Mesenteric fat pad (tissue), 1 donor: ENCODE results near the gene APBA1. TPM values are rescaled to one million over a fixed set of nuclear protein-coding genes. Genes with fewer than 3 reads are reported as not detected.

ENCODE experiments used
- DNase-seq: peaks from one replicate; pipeline ENCODE4 v3.0.0-alpha.2; 2020; ENCODE audit warnings: low spot score
- total RNA-seq: library from RNA; stranded (reverse); fragmentation: NEBNext Ultra II Directional; extraction: Animal tissue kit (Norgen Biotek cat#: 25700); gene quantifications from one replicate; pipeline ENCODE4 v1.2.1, GENCODE V29; 2021
- donor health status: DM: yes; HTN: yes; CAD: no.

The APBA1 gene
- total RNA-seq, 1 donor from 2014 or later: 7.7 TPM

DNA sequence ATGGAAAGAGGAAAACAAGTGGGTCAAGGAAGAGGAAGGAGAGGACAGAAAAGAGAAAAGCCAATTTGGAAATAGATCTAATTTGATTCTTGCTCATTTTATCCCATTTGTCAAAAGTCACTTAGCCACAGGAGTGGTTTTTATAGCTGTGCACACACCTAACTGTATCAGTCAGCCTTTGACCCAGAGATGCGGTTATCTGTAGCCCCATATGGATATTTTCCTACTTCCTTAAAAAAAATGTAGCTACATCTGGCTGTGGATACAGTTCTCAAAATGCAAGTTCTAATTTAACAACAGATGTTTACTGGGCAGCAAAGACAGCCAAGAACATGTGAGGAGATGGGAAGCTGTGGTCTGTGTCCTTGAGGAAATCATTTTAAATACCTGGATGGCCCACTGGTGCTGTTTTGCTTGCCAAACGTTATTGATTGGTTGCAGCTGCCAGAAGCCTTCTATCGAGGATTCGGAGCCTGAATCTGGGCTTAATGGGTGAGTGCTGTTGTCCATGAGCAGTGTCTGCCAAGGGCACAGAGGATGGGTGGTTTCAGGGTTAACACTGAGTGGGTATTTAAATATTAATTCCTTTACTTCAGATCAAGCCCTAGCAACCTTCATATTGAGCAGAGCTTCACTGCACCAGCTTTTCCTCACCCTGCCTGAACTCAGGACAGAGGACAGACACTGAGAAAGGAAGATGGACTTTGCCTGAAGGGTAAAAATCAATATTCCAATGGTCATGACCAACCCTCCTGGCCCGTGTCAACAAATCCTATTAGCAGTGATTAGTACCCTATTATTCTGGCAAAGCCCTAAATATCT, 92.2 kb downstream of the APBA1 start:
- no peak for DNase-seq

DNA sequence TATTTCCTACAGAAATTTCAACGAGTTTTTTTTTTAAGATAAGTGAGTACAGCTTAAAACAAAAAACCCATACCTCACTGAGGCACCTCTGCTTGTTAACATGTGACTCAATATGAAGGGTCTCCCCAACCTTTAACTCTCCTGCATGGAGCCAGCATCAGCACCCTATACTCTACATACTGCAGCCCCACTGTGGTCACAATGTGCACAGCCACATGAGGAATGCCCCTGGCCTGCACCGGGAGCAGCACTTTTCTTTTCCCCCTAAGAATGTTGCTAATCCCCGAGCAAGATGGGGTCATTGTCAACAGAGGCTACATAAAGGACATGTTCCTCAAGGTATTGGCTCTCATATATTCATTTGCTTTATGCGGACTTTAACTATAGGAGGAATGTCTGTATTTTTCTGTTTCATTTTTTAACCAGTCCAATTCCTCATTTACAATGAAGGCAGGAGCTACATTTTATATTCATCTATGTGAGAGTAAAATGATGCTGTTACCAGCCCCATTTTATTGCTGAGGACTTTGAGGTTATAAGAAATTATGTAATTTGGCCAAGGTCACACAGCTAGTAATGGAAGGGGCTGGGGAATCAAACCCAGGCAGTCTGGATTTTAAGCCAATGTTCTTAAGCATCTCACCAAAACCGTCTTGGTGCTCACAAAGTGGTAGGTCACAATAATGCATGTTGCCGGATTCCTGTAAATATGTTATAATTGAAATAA, 93.0 kb downstream of the APBA1 start:
- DNase-seq: no peak

DNA sequence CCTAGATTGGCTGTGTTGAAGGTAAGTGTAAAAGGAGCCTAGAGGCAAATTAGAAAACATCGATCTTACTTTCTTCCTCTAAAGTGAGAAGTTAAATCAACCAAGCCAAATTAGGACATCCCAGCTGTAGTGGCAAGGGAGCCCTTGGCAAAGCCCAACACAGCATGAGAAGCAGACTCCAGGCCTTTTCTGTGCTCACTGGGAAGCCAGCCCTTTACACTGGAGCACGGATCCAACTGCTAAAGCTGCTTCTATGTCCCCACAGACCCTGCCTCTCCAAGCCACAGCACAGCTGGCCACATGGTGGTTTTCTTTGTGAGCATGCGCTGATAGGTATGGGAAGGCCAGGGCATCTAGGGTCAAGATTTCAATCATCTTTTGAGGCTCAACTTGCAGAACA, 94.1 kb downstream of the APBA1 start:
- DNase-seq: no peak

DNA sequence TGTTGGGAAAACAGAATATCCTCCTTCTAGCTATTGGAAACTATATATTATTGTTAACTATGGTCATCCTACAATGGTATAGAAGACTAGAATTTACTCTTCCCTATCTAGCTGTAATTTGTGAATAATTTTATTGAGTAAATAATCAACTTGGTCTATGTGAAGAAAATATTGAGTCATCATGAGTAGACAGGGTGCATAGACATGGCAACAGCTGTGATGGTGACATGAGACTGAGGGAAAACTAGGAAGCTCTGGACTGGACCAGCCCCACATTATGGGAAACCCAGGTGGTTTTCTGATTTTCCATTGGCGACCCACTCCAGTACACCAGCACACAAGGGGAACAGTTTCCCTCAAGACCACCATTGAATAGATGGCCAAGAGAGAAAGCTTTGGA, 95.0 kb downstream of the APBA1 start:
- DNase-seq: no peak

DNA sequence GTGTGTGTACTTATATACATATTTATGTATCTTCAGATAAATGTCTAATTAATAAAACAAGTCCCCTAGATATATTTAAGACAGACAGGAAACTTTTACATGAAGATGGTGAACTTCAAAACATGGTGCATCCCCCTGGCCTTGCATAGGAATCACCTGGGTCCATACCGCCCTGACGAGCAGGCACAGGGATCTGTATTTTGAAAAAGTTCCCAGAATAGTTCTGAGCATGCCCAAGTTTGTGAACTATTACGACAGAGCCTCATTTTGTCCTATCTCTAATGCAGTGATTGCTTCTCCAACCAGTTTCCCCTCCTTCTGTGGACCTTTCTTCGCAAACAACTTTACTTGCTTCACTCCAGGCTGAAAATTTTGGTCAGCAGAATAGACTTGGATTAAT, 98.1 kb downstream of the APBA1 start:
- DNase-seq: no peak

DNA sequence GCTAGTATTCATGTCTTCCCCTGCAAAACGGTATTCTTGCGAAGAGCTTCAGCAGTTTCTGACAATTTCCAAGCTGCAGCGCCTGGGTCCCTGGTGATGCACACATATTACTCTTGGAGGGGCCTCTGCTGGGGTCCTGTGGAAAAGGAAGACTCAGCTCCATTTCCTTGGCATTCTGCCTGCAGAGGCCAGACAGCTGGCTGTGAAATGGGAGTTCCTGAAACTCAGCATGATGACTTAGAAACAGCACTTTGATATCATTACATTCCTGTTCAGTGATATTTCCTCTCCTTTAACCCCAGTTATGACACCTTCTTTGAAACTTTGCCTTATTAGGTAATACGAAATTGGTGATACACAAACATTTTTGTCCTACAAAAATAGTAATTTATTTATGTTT, 98.5 kb downstream of the APBA1 start:
- DNase-seq: no peak

DNA sequence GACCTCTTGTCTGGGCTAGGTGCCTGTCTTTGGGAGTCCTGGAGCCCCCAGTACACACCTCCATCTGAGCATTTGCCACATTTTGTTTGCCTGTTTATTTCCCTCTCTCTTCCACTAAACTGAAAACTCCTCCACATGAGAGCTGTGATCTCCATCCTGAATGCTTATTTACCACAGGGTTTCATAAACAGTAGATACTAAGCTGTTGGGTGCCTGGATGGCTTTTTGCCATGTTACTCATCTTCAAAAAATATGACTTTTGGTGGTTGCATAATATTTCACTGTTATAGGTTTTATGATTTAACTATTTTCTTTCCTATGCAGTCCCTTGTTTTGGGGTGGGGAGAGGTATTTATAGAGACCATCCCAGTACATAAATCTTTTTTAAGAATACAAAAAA, 99.6 kb downstream of the APBA1 start:
- DNase-seq: no peak

DNA sequence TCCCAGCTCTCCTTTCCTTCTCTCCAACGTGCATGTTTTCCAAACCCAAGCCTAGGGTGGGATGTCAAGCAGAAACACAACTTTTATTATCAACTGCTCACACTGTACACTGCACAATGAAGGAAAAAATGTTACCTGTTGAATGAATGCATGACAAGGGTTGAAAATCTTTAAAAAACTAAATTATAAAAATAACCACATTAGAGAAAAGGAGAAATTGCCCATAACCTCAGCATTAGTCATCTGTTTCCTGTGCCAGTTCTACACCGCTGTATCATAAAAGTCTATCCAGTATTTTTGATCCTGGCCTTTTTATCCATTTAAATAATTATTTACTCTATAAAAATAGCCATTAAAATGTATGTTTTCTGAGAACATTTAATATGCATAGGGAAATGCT, 101.1 kb downstream of the APBA1 start:
- no peak for DNase-seq

DNA sequence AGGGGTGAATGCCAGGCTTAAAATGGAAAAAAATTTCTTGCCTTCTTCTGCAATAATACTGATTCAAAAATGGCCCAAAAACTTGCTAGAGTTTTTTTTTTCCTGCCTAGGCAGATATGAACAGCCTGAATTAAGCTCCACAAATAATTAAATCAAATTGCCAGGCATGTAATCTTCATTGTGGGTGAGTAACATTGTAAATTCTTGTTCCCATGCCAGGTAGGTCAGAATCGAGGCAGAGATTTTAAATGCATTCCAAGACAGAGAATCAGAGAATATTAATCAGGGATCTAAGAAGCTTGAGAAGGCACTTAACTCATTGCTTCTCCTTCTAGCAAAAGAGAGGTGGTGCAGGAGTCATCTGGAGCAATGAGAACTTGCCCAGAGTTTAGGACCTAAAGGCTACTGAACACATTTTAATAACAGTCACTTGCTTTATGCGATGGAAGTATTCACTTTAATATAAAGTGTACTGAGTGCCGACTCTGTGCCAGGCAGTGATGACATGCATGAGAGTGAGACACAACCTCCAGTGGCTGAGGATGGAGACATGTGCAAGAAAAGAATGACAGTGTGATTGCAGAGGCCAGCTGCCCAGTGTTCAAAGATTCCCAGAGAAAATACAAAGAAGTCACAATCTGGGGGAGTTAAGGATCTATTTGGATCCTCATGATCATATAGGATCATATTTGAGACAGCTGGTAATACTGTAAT, 102.3 kb downstream of the APBA1 start:
- DNase-seq: no peak

DNA sequence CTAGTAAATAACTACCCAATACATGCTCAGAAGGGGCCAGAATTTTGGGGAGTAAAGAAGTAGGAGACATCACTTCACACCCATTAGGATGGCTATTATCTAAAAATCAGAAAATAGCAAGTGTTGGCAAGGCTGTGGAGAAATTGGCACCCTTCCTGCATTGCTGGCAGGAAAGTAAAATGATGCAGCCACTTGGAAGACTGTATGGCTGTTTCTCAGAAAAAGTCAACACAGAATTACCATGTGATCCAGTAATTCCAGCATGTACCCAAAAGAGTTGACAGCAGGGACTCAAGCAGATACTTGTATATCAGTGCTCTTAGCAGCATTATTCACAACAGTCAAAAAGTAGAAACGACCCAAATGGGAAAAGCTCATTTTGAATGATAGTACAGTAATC, 107.6 kb downstream of the APBA1 start:
- DNase-seq: no peak

DNA sequence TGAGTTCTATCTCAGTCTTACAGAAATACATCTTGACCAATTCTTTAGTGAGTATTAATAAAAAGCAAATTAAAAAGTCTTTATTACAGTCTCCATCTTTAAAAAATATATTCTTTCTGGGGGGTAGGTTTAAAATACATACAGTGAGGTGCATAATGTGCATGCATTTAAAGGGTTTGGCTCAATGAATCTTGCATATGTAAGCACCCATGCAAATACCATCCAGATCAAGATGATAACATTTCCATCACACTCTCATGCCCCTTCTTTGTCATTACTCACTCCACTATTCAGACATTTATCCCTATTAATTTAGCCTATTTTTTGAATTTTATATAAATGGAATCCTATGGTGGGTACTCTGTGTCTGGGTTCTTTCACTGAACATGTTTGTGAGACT, 113.0 kb downstream of the APBA1 start:
- no peak for DNase-seq

DNA sequence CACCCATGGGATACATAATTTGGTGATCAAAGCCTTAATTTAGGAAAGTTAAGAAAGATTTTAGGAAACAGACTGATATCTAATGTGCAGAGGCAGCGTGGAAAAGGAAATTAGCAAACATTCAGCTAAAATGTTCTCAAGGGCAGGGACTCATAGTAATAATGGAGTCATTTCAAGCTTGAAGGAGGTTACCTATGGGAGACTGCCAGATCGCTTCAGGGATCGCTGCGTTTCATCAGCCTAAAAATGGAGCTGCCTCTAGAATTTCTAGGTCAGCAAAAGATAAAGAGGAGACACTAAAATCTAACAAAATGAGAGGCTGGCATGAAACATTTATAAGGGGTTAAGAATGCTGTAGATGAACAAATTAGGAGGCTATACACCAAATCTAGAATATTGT, 115.5 kb downstream of the APBA1 start:
- DNase-seq: no peak

DNA sequence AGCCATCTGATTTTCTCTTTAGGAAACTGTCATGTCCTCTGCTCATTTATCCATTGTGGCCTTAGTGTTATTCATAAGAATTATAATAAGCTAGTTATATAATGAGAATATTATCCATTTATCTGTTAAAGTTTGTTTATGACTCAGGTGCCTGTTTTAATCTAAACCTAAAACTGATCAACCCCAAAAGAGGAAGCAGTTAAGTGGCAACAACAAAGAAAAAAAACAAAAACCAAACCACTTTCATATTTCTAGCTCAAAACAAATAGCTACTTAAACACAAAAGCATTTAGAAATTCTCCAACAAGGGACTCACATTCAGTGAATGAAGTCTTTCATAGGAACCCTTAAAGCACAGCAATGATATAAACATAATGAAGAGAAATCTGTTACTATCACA, 116.4 kb downstream of the APBA1 start:
- no peak for DNase-seq

DNA sequence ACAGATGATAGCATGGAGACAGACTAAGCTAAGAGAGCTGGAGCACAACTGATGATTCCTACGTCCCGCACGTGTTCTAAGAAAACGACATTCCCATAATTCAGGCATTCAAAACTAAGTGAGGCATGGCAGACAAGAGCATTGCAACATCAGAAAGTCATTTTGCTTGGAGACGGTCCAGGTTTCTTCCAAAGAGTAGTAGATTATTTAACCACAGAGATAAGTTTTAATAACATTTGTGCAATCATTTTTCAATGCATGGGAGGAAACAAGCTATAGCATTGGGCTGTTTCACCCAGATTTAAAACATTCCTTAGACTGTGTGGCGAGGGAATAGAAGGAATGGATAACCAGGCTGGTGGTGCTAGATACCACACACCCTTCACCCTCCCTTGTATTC, 117.2 kb downstream of the APBA1 start:
- DNase-seq: no peak

DNA sequence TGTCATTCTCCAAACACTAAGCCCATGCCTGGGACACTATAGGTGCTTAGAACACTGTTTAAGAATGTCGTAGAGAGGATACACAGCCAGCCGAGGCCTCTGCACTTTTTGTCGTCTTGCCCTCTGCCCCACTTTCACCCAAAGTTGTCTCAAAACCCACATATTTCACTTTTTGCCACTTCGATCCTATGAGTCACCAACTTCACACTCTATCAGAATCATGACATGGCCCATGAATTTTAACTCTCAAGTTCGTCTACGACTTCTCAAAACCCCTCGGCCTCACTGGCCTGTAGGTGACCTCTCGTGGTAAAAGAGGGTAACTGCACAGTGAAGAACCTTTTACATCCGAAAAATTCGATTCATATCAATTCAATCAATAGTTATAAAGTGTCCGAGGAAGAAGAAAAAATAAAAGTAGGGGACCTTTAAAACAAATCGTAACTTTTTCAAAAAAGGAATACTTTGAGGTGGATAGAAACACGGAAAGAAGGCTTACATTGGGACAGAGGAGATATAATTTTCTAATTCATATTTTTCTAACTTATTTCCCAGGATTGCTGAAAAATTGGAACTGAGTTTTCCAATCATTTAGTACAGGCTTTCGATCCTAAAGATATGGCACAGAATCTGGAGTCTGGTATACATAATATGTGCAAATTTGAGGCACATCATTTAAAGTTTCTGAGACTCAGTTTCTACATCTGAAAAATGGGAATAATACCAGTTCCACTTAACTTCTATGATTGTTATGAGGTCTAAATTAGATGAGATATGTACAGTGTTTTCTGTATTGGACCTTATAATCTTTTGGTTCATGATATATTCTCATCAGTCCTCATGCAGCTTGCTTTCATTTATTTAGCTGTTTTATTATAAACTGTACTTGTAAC, 122.6 kb downstream of the APBA1 start:
- DNase-seq: no peak

DNA sequence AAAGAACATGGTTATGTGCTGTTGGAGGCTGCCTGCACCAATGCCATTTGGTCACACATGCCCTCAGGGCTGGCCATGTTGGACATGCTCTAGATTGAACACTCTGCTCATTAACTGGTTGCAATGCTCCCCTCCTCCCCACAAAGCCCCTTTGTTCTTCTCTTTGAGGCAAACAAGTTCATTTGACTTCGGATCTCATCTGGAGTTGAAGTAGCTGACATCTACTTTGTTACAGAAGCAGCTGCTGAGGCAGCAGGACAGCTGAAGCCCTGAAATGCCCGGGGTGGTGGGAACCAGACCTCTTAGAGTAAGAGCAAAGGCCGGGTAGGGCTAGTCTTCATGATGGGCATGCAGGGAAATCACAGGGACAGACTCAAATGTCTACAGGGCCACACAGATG, 123.5 kb downstream of the APBA1 start:
- DNase-seq: no peak

DNA sequence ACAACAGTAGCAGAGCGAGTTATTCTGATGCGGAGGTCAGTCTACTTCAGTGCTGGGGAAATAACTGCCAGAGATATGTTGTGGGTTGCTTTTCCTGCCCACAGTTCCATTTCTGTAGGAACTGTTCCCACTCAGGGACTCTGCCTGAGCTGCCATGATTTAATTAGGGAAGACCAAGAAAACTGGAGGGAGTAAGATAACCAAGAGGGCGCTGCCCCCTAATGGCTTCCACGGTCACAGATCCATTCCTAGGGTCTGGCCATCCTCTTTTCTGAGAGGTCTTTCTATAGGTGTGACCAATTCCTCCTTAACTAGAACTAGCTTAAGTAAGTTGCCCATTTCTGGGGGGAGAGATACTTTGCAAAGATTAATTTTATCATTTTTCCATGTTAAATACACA, 125.9 kb downstream of the APBA1 start:
- no peak for DNase-seq

DNA sequence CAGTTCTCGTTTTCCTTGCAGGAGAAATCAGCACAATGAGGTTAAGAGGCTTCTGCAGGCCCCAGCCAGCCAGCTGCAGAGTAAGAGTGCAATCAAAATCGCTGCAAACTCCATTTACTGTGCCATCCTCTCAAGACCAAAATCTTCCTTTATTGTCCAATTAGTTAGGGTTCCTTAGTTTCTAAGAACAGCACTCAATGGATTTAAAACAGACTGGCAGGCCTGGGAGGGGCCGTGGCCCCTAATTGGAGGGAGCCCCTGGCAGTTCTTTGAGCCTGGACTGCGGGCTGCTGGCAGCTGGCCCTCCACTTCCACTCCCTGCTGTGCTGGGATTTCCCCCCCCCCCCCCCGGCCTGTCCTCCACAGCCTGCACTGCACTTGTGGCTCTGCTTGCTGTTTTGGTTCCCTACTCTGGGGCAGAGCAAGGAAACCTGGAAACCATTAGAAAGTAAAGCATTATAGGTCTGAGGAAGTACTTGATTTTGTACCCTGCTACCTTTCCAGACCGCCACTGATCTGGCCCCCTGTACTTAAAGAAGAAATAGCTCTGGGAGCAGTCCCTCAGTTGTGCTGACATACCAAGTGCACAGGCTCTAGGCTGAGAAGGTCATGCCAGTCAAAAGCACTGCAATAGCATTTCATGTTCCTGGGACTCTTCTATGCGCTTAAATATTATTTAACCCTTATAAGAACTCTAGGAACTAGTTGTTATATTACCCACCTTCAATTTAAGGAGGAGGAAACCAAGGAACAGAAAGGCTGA, 129.0 kb downstream of the APBA1 start:
- DNase-seq: no peak

DNA sequence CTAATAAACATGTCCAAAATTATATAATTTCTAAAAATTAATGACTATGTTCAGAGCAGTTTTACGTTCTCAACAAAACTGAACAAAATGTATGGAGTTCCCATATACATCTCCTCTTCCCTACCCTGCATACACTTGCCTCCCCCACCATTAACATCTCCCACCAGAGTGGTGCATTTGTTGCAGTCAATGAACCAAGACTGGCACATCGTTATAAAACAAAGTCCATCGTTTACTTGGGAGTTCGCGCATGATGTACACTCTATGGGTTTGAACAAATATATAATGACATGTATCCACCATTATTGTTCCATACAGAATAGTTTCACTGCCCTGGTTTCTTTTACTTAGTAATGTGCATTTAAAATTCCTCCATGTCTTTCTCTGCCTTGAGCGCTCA, 130.1 kb downstream of the APBA1 start:
- DNase-seq: no peak

DNA sequence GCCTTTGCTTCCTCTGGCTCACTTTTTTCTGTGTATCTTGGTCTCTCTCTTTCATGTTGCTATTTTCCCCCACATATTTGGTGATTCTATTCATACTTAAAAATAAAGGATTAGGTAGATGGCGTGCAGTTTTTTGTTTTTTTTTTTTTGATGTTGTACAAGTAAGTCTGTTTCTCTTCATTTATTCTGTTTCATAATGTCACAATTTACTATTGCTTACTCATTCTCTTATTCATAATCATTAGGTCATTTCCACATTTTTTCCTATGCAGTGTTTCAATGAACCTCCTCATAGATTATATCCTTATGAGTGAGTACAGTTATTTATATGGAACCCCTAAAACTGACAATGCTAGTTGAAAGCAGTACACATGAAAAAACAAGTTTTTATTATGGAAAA, 136.3 kb downstream of the APBA1 start:
- no peak for DNase-seq
